ENCODE data around the gene CATSPERD. TPM values are rescaled to one million over a fixed set of nuclear protein-coding genes. Genes with fewer than 3 reads are reported as not detected.

Gene CATSPERD
- total RNA-seq, 2 experiments from 2014 or later, result not detected

DNA sequence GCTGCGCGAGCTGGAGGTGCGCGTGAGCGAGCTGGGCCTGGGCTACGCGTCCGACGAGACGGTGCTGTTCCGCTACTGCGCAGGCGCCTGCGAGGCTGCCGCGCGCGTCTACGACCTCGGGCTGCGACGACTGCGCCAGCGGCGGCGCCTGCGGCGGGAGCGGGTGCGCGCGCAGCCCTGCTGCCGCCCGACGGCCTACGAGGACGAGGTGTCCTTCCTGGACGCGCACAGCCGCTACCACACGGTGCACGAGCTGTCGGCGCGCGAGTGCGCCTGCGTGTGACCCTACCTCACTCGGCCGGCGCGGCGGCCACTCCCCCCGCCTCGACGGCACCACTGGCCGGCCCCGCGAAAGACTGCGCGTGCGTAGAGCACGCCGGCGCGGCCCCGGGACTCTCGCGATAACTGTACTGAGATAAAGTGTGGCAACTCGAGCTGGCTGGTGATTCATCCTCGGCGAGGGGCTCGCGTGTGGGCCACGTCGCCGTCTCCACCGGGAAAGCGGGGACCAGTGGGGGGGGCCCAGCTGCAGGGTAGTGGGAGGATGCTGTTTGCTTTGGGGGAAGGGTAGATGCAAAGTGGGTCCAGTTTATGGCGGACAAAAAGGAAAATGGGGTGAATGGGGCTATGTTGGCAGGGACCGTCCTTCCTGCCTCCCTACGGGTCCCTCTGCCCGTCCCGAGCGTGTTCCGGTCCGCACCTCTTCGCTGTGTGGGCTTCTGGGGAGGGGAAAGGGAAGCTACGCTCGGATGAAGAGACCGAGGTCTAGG, 107.6 kb downstream of the CATSPERD start:
- POLR2A ChIA-PET, result interaction anchor here (0.5 to 2.9 kb wide), 8 partner anchors 24 to 997 kb away, joined by 3 to 23 read pairs (median 4); partner anchors contain the start of genes CATSPERD, LONP1 and NDUFA11
- CTCF ChIA-PET, result interaction anchor here (0.5 to 2.8 kb wide), 9 partner anchors 24 to 195 kb away, joined by 3 to 26 read pairs (median 4); partner anchors contain the start of genes NDUFA11, NRTN and RPL36

Other genes with a start within 250 kb of the CATSPERD start
- under 1 TPM; 0.27 to 0.48 TPM for gene TINCR, start 152.7 kb upstream of the CATSPERD start, total RNA-seq
- 10 to 100 TPM; 78.5 to 83.6 TPM for gene SAFB2, start 97.9 kb upstream of the CATSPERD start, total RNA-seq
- gene SAFB, start 97.6 kb upstream of the CATSPERD start, total RNA-seq, result 100 to 1,000 TPM; 128 to 129 TPM
- 10 to 100 TPM; 54.6 to 62.1 TPM for gene MICOS13, start 40.1 kb upstream of the CATSPERD start, total RNA-seq
- 1 to 10 TPM; 1.8 to 2.2 TPM for gene HSD11B1L, start 39.6 kb upstream of the CATSPERD start, total RNA-seq
- 1,000 to 10,000 TPM; 1,455 to 1,458 TPM for gene RPL36, start 30.3 kb upstream of the CATSPERD start, total RNA-seq
- gene LONP1, start 491 bp upstream of the CATSPERD start, total RNA-seq, result 100 to 1,000 TPM; 284 to 290 TPM
- 1 to 10 TPM; 8.5 to 9.9 TPM for gene PRR22, start 64.1 kb downstream of the CATSPERD start, total RNA-seq
- 10 to 100 TPM; 85.1 to 94.6 TPM for gene DUS3L, start 70.5 kb downstream of the CATSPERD start, total RNA-seq
- under 1 TPM in 1 of 2 experiments, not detected in 1; 0.25 TPM for gene NRTN, start 84.4 kb downstream of the CATSPERD start, total RNA-seq
- gene FUT6, start 119.1 kb downstream of the CATSPERD start, total RNA-seq, result not detected
- not detected for gene FUT3, start 130.8 kb downstream of the CATSPERD start, total RNA-seq
- not detected for gene FUT5, start 149.9 kb downstream of the CATSPERD start, total RNA-seq
- gene NDUFA11, start 183.2 kb downstream of the CATSPERD start, total RNA-seq, result 100 to 1,000 TPM; 238 to 252 TPM
- 1 to 10 TPM; 1.7 to 1.9 TPM for gene VMAC, start 184.2 kb downstream of the CATSPERD start, total RNA-seq
- 1 to 10 TPM; 1.7 to 2.2 TPM for gene CAPS, start 193.6 kb downstream of the CATSPERD start, total RNA-seq